ENCODE results near the gene MVD.

MVD gene

GRCh38 chr16:88659160-88659559 is 3.7 kb downstream of the MVD start:
- H3K4me3 ChIP-seq (ENCODE audit: low read depth, low read length), result no peak overlapping the region
- TF ChIP-seq, protein P1, sequence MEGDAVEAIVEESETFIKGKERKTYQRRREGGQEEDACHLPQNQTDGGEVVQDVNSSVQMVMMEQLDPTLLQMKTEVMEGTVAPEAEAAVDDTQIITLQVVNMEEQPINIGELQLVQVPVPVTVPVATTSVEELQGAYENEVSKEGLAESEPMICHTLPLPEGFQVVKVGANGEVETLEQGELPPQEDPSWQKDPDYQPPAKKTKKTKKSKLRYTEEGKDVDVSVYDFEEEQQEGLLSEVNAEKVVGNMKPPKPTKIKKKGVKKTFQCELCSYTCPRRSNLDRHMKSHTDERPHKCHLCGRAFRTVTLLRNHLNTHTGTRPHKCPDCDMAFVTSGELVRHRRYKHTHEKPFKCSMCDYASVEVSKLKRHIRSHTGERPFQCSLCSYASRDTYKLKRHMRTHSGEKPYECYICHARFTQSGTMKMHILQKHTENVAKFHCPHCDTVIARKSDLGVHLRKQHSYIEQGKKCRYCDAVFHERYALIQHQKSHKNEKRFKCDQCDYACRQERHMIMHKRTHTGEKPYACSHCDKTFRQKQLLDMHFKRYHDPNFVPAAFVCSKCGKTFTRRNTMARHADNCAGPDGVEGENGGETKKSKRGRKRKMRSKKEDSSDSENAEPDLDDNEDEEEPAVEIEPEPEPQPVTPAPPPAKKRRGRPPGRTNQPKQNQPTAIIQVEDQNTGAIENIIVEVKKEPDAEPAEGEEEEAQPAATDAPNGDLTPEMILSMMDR (IDR thresholded peaks at IDR 0.05; ENCODE audit: borderline replicate concordance, insufficient read depth, low read depth, low read length), result no peak

- TF ChIP-seq, protein P1 (IDR thresholded peaks at IDR 0.05; ENCODE audit: borderline replicate concordance, insufficient read depth, low read depth, low read length), result no peak
- H3K4me3 ChIP-seq (ENCODE audit: low read depth, low read length), result no peak overlapping the region
Measured at GRCh38 chr16:88658714-88659113, 4.2 kb downstream of the MVD start.

DNA sequence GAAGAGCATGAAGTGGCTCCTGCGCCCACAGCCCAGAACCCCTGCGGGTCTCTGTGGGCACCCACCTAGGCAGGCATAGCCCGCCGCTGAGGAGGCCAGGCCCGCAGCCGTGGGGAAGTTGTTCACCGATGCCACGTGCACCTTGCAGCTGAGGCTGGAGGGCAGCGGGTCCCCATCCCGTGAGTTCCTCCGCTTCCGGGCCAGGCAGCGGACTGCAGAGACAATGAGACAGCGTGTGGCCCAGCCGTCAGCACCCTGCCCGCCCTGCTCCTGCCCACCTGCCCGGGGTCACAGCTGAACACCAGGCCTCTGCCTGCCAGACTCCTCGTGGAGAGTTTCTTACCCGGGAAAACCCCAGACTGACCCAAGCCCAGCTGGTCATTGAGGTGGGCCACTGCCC is 5.5 kb downstream of the MVD start:
- no peak overlapping the region for H3K4me3 ChIP-seq (ENCODE audit: low read depth, low read length)
- TF ChIP-seq, protein P1 (IDR thresholded peaks at IDR 0.05; ENCODE audit: borderline replicate concordance, insufficient read depth, low read depth, low read length), result no peak

GRCh38 chr16:88656291-88656980 is 6.5 kb downstream of the MVD start:
- no peak overlapping the region for H3K4me3 ChIP-seq (ENCODE audit: low read depth, low read length)
- TF ChIP-seq, protein P1 (IDR thresholded peaks at IDR 0.05; ENCODE audit: borderline replicate concordance, insufficient read depth, low read depth, low read length), result no peak

GRCh38 chr16:88655733-88656281 is 7.1 kb downstream of the MVD start:
- H3K4me3 ChIP-seq (ENCODE audit: low read depth, low read length), result no peak overlapping the region
- TF ChIP-seq, protein P1 (IDR thresholded peaks at IDR 0.05; ENCODE audit: borderline replicate concordance, insufficient read depth, low read depth, low read length), result 0 out of 2 replicates have a peak, but pooled peaks have one; percentile 7

- H3K4me3 ChIP-seq (ENCODE audit: low read depth, low read length), result no peak overlapping the region
- TF ChIP-seq, protein P1 (IDR thresholded peaks at IDR 0.05; ENCODE audit: borderline replicate concordance, insufficient read depth, low read depth, low read length), result no peak
Measured at GRCh38 chr16:88655053-88655732, 7.7 kb downstream of the MVD start.

Measured in GM12875 (cell line).